NCI-H446 (cell line): Measurements from ENCODE around the gene MBL2.

ENCODE experiments used
- DNase-seq, 2 experiments: peaks; one replicate each; lab custom pipeline; 2025; lab: John Stamatoyannopoulos, UW

MBL2 gene

DNA sequence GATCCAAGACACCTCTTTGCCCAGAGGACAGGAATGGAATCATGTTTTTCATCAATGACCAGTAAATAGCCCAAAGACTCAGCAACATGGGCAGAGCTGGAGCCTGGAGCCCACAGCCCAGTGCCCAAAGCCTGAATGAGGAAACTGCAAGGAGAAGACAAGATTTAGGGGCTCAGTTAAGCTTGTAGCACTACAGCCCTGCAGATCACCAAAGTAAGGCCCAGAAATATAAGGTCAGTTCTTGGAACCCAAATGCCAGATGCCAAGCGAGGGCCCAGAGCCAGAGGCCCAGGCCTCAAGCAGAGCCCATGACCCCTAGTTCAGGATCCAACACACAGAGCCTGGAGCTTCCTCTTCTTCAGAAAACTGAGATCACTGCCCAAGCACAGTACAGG lies 32.4 kb downstream of the MBL2 start:
- no peak for DNase-seq

DNA sequence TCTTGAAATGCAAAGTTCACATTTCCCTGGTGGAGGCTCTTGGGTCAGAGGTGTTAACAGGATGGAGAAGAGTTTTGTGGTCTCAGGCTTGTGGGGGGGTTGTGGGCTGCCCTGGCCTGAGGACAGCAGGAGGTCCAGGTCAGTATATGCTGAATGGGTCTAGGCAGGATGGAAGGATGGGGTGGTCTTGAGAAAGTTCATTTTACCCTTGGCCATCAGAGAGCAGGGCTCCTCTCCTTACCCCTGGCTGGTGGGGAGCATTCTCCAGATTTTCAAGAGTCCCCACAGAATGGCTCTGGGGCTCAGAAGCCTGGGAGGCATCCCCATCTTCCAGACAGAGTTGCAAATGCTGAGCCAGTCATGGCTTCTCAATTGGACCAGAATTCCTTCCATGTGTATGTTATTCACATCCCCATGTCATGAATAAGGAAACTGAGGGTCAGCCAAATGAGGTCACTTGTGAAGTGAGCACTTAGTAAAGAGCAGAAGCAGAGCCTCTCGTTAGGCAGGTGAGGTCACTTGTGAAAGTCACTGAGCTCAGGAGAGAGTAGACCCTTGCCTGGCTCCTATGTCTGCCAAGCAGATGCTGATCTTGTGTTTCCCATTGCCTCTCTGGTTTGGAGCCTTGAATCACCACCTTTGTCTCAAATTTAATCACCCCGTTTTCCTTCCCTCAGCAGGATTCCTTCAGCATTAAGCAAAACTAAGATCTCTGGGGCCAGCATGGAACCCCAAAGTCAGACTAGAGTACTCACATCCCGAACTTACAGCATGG lies 33.0 kb downstream of the MBL2 start:
- DNase-seq, result no peak

DNA sequence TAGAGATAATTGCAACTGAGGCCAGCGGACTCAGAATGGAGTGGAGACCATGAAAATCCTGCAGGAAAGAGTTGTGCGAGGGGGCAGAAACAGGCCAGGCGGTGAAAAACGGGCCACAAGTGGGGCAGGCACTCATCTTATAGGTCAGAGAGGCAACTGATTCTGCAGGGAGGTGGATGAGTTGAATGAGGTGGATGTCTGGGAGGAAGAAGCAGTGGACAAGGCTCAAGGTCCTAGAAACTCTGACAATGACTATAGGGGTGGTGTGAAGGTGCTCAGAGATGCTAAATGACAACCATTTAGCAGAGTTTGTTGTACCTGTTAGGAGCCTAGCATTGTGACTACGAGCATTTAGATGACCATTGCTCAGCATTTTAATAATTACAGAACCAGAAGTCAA lies 33.6 kb downstream of the MBL2 start:
- DNase-seq, result no peak

DNA sequence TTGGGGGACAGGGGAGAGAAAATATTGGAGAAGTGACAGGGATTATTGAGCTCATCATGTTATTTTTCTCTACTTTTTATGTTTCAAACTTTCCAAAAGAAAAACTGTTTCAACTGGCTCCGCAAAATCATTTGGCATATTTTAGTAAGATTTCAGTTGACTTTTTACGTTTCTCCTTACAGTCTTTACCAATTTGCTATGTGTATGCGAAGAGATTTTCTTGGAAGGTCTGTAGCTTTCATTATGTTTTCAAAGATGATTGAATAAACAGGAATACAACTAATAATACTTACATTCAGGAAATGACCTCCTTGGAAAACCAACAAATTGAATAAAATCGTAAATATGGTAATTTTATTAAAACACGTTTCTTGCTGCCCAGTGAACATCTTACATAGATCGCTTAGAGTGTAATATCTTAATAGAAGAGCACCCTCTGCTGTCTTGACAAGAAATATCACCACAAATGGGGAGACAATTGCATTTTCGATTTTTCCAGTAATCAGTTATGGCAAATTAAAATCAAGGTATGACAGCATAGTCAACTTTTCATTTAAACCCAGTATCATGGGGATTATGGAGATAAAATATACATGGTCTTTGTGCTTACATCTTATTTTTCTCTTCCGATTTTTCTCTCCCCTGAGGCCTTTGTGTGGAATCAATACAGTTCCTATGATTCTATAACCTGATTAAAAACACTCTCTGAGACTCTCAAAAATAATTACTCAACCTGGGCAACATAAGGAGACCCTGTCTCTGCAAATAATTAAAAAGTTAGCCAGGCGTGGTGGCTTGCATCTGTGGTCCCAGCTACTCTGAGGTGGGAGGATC lies 43.1 kb downstream of the MBL2 start:
- DNase-seq, result no peak

DNA sequence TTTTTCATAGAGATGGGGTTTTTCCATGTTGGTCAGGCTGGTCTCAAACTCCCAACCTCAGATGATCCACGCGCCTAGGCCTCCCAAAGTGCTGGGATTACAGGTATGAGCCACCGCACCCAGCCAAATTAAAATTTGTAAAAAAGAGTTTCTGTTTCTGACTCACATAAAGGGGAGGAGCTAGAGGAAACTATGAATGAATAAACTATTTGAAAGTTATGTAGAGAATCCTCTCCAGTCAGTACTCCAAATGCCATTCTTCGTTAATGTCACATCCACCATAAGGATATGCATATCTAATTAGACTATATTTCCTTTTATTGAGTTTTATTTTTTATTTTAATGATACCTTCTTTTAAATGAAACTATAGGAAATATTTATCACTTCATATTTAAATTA lies 52.6 kb downstream of the MBL2 start:
- DNase-seq, result no peak
